Stimulated activated CD8-positive, alpha-beta memory T cell treated with anti-CD3 and anti-CD28 coated beads, Interleukin-12 subunit alpha, Interleukin-12 subunit beta, amount 100 ng/mL, for 24 hours (primary cell): ENCODE measurements around the gene TMEM163.
"Not testable (repeated sequence)": the region's sequence is repeated elsewhere in the genome, so short reads cannot be mapped to it uniquely, and the experiment has no call there.

ENCODE experiments used
- DNase-seq: peaks from one replicate; pipeline ENCODE4 v3.0.0-alpha.2; 2020; ENCODE audit errors: extremely low read depth

The TMEM163 gene

GRCh38 chr2:134663451-134664450, 55.0 kb downstream of the TMEM163 start:
- no peak for DNase-seq

GRCh38 chr2:134662751-134663150, 56.0 kb downstream of the TMEM163 start:
- no peak for DNase-seq

GRCh38 chr2:134660626-134661402, 58.0 kb downstream of the TMEM163 start:
- DNase-seq, result no peak

GRCh38 chr2:134659724-134660123, 59.1 kb downstream of the TMEM163 start:
- no peak for DNase-seq

GRCh38 chr2:134657650-134658250, 61.0 kb downstream of the TMEM163 start:
- no peak for DNase-seq

GRCh38 chr2:134656391-134656790, 62.4 kb downstream of the TMEM163 start:
- DNase-seq, result not testable (repeated sequence)

- no peak for DNase-seq
Measured at GRCh38 chr2:134648586-134648985, 70.2 kb downstream of the TMEM163 start.

GRCh38 chr2:134647607-134648256, 71.1 kb downstream of the TMEM163 start:
- DNase-seq, result no peak

- no peak for DNase-seq
Measured at GRCh38 chr2:134642938-134643337, 75.9 kb downstream of the TMEM163 start.

- no peak for DNase-seq
Measured at GRCh38 chr2:134640494-134640893, 78.3 kb downstream of the TMEM163 start.

- DNase-seq, result no peak
Measured at GRCh38 chr2:134639265-134639664, 79.5 kb downstream of the TMEM163 start.

- DNase-seq, result no peak
Measured at GRCh38 chr2:134636714-134637113, 82.1 kb downstream of the TMEM163 start.

- DNase-seq, result no peak
Measured at GRCh38 chr2:134634054-134634753, 84.6 kb downstream of the TMEM163 start.

- DNase-seq, result no peak
Measured at GRCh38 chr2:134630504-134631159, 88.2 kb downstream of the TMEM163 start.

- no peak for DNase-seq
Measured at GRCh38 chr2:134628453-134628852, 90.3 kb downstream of the TMEM163 start.

- no peak for DNase-seq
Measured at GRCh38 chr2:134626781-134627180, 92.0 kb downstream of the TMEM163 start.

GRCh38 chr2:134625311-134625710, 93.5 kb downstream of the TMEM163 start:
- no peak for DNase-seq

- DNase-seq, result no peak
Measured at GRCh38 chr2:134623796-134624195, 95.0 kb downstream of the TMEM163 start.

GRCh38 chr2:134623046-134623445, 95.8 kb downstream of the TMEM163 start:
- no peak for DNase-seq

- no peak for DNase-seq
Measured at GRCh38 chr2:134621939-134622705, 96.7 kb downstream of the TMEM163 start.
